DMS153 (cell line): ENCODE data around the gene IFI44.

Source experiments
- DNase-seq: peaks from one replicate; lab custom pipeline; 2025; lab: John Stamatoyannopoulos, UW

Gene IFI44

DNA sequence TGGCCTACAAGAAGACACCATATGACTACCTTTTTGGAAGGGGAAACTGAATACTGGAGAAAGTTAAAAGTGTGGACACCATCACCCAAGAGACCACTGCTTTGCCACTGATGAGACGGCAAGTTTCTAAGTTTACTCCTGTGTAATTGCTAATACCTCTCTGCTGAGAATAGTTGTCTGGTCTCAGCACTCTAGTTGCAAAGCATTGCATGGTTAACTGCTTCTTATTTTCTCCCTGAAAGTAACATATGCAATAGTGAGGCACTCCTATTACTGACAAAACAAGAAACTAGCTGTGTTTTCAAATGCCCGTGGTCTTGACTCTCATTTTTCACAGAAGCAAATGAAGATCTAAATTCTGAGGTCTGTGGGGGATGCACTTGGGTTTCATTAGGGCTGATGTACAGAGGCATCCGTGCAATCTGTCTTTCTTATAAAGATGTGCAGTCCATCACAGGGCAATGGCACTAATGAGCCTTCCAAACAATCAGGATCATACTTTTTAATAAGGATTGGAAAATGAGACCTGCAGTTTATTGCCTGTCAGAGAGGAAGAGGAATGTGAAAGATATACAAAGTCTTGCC, 62.9 kb downstream of the IFI44 start:
- no peak for DNase-seq

DNA sequence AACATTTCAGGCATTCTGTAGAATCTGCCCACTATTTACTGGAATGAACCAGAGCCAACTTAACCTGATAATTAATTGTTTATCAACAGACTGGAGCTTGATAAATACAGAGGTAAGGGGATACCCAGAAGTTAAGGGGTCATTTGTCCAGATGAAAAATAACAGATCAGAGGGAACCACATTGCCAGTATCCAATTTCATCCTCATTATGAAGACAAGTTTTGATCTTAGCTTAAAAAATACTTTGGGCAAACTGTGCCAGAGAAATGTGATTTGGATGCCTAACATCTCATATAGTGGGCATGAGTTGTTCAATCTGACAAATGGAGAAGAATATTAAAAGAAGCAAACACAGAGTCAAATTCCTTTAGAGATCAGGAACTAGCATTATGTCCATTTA, 63.7 kb downstream of the IFI44 start:
- DNase-seq: no peak
